ENCODE data around the gene RPS3. TPM values are rescaled to one million over a fixed set of nuclear protein-coding genes. Genes with fewer than 3 reads are reported as not detected.

RPS3 gene
- total RNA-seq, 2 experiments from 2014 or later, result 4,753 to 4,828 TPM

- intact Hi-C loops (cut with DNase I, micrococcal nuclease), result loop anchor here (1.0 to 5.0 kb wide), 6 partner anchors 55 to 483 kb away; no protein-coding TSS in a partner anchor
- peak; percentile 98 for TF ChIP-seq CTCF (IDR thresholded peaks at IDR 0.05)
- Histone ChIP-seq H3K27ac (ENCODE audit: low read depth in 1 of 2, low read length in 2 of 2) (no peak overlapping the region), H3K4me1 (ENCODE audit: insufficient read depth, low read length) (peaks cover 33% of the 10 kb centered on the region), H3K9me3 (ENCODE audit: control insufficient read depth in 1 of 2, insufficient read depth in 1 of 2, low read length in 2 of 2) (no peaks in the 10 kb centered on the region), H3K4me3 (ENCODE audit: low read length) (no peak overlapping the region), H3K27me3 (ENCODE audit: control insufficient read depth in 1 of 2, insufficient read depth in 2 of 2, low read length in 2 of 2) (no peaks in the 10 kb centered on the region), H3K36me3 (ENCODE audit: insufficient read depth, low read length) (no peaks in the 10 kb centered on the region)
- no peaks in the 10 kb centered on the region for H3K9me3 Mint-ChIP-seq
- H3K27ac Mint-ChIP-seq, result peak overlapping the region; percentile 63
- DNase-seq (peak; percentile 58 to 91 (median 76)), ATAC-seq (ENCODE audit: poor library complexity) (peak; percentile 83)
- ChIA-PET POLR2A (interaction anchor here (0.7 to 5.1 kb wide), 8 partner anchors 15 to 136 kb away, joined by 3 to 33 read pairs (median 6); no protein-coding TSS in a partner anchor), CTCF (interaction anchor here (0.7 to 7.4 kb wide), 13 partner anchors 13 to 123 kb away, joined by 3 to 49 read pairs (median 4); no protein-coding TSS in a partner anchor)
- H3K36me3 Mint-ChIP-seq (ENCODE audit: low read depth), result no peaks in the 10 kb centered on the region
- peaks cover 20% of the 10 kb centered on the region for H3K4me1 Mint-ChIP-seq (ENCODE audit: low read depth)
- H3K27me3 Mint-ChIP-seq, result no peaks in the 10 kb centered on the region
- peak overlapping the region; percentile 66 for H3K4me3 Mint-ChIP-seq
Observed at GRCh38 chr11:75384438-75385080, 14.8 kb upstream of the RPS3 start.

GRCh38 chr11:75386942-75387630, 12.2 kb upstream of the RPS3 start:
- intact Hi-C loops (cut with DNase I, micrococcal nuclease), result loop anchor here in 1 of 2 experiments (5.0 kb wide), 2 partner anchors 245 to 480 kb away; no protein-coding TSS in a partner anchor
- H3K4me1 Mint-ChIP-seq (ENCODE audit: low read depth), result peaks cover 20% of the 10 kb centered on the region

More at GRCh38 chr11:75386942-75387630, 12.2 kb upstream of the RPS3 start:
- H3K4me1 ChIP-seq (ENCODE audit: insufficient read depth, low read length), result peaks cover 33% of the 10 kb centered on the region
- no peaks in the 10 kb centered on the region for H3K9me3 ChIP-seq (ENCODE audit: control insufficient read depth in 1 of 2, insufficient read depth in 1 of 2, low read length in 2 of 2)
- Mint-ChIP-seq H3K4me3 (no peak overlapping the region), H3K9me3 (no peaks in the 10 kb centered on the region), H3K27ac (no peak overlapping the region), H3K36me3 (ENCODE audit: low read depth) (no peaks in the 10 kb centered on the region), H3K27me3 (no peaks in the 10 kb centered on the region)
- H3K4me3 ChIP-seq (ENCODE audit: low read length), result no peak overlapping the region
- ChIA-PET CTCF (interaction anchor here (7.4 kb wide), 1 partner anchor 107 kb away, joined by 49 read pairs; no protein-coding TSS in a partner anchor), POLR2A (interaction anchor here (0.7 to 4.1 kb wide), 2 partner anchors 111 to 192 kb away, joined by 3 to 23 read pairs; no protein-coding TSS in a partner anchor)
- H3K27ac ChIP-seq (ENCODE audit: low read depth in 1 of 2, low read length in 2 of 2), result no peak overlapping the region
- DNase-seq, result no peak
- no peaks in the 10 kb centered on the region for H3K27me3 ChIP-seq (ENCODE audit: control insufficient read depth in 1 of 2, insufficient read depth in 2 of 2, low read length in 2 of 2)
- H3K36me3 ChIP-seq (ENCODE audit: insufficient read depth, low read length), result no peaks in the 10 kb centered on the region
- no peak for TF ChIP-seq CTCF (IDR thresholded peaks at IDR 0.05)
- no peak for ATAC-seq (ENCODE audit: poor library complexity)
